Posterior cingulate gyrus (tissue), 11 donors: ENCODE data around the gene SRPK2.
A peak's percentile ranks its signal among the peaks of the same experiment; 100 is the strongest.

Experiments used
- DNase-seq, 10 donors: peaks; one replicate each; pipeline versions ENCODE4 v3.0.0 to v3.0.0-alpha.2; 2020 to 2021; ENCODE audit warnings: mixed read lengths in 3 of 10
- intact Hi-C: fragments of 100-400 bp; cut with DNase I; formaldehyde crosslinking; loops from one replicate; pipeline ENCODE4 v1.15.1; 2023

Gene SRPK2

GRCh38 chr7:105206985-105207384, 181.7 kb downstream of the SRPK2 start:
- DNase-seq: no peak
- intact Hi-C loops: loop anchor here (10.0 kb wide), 1 partner anchor 58 kb away; no protein-coding TSS in a partner anchor

GRCh38 chr7:105205592-105206237, 183.0 kb downstream of the SRPK2 start:
- intact Hi-C loops: loop anchor here (10.0 kb wide), 1 partner anchor 59 kb away; no protein-coding TSS in a partner anchor
- no peak for DNase-seq

- intact Hi-C loops: loop anchor here (10.0 kb wide), 1 partner anchor 60 kb away; no protein-coding TSS in a partner anchor
- DNase-seq: no peak
These were observed 183.8 kb downstream of the SRPK2 start for GRCh38 chr7:105204953-105205352.

- intact Hi-C loops: loop anchor here (10.0 kb wide), 1 partner anchor 60 kb away; no protein-coding TSS in a partner anchor
- DNase-seq: peak in 1 of 10 donors; percentile 65
These were observed 184.2 kb downstream of the SRPK2 start for GRCh38 chr7:105204520-105204919.

GRCh38 chr7:105202616-105203015, 186.1 kb downstream of the SRPK2 start:
- DNase-seq: no peak
- intact Hi-C loops: loop anchor here (10.0 kb wide), 1 partner anchor 62 kb away; no protein-coding TSS in a partner anchor

- intact Hi-C loops: loop anchor here (5.0 kb wide), 1 partner anchor 42 kb away; no protein-coding TSS in a partner anchor
- DNase-seq: no peak
These were observed 189.3 kb downstream of the SRPK2 start for GRCh38 chr7:105199386-105199785.

- intact Hi-C loops: loop anchor here (5.0 kb wide), 1 partner anchor 41 kb away; no protein-coding TSS in a partner anchor
- DNase-seq: no peak
These were observed 190.5 kb downstream of the SRPK2 start for GRCh38 chr7:105198223-105198622.

- intact Hi-C loops: loop anchor here (5.0 kb wide), 1 partner anchor 39 kb away; no protein-coding TSS in a partner anchor
- DNase-seq: no peak
These were observed 192.2 kb downstream of the SRPK2 start for GRCh38 chr7:105196473-105196872.

- no peak for DNase-seq
These were observed 192.8 kb downstream of the SRPK2 start for GRCh38 chr7:105195891-105196290.

GRCh38 chr7:105194959-105195358, 193.8 kb downstream of the SRPK2 start:
- DNase-seq: peak in 1 of 10 donors; percentile 69
- intact Hi-C loops: loop anchor here (5.0 kb wide), 1 partner anchor 38 kb away; no protein-coding TSS in a partner anchor

More at GRCh38 chr7:105195891-105196290, 192.8 kb downstream of the SRPK2 start:
- intact Hi-C loops: loop anchor here (5.0 kb wide), 1 partner anchor 39 kb away; no protein-coding TSS in a partner anchor

GRCh38 chr7:105191331-105191730, 197.4 kb downstream of the SRPK2 start:
- intact Hi-C loops: no loop called here

GRCh38 chr7:105189859-105190492, 198.7 kb downstream of the SRPK2 start:
- peak in 1 of 10 donors; percentile 20 for DNase-seq
- intact Hi-C loops: no loop called here

More at GRCh38 chr7:105191331-105191730, 197.4 kb downstream of the SRPK2 start:
- no peak for DNase-seq

- no peak for DNase-seq
- intact Hi-C loops: no loop called here
These were observed 200.5 kb downstream of the SRPK2 start for GRCh38 chr7:105188201-105188600.

GRCh38 chr7:105187302-105188169, 201.2 kb downstream of the SRPK2 start:
- intact Hi-C loops: no loop called here
- no peak for DNase-seq

- intact Hi-C loops: no loop called here
- DNase-seq: no peak
These were observed 203.3 kb downstream of the SRPK2 start for GRCh38 chr7:105185290-105186010.

- intact Hi-C loops: no loop called here
- DNase-seq: no peak
These were observed 208.7 kb downstream of the SRPK2 start for GRCh38 chr7:105180002-105180401.

- no peak for DNase-seq
- intact Hi-C loops: no loop called here
These were observed 209.7 kb downstream of the SRPK2 start for GRCh38 chr7:105178928-105179541.

- no peak for DNase-seq
- intact Hi-C loops: no loop called here
These were observed 210.5 kb downstream of the SRPK2 start for GRCh38 chr7:105178177-105178576.

GRCh38 chr7:105177026-105177425, 211.7 kb downstream of the SRPK2 start:
- no peak for DNase-seq
- intact Hi-C loops: no loop called here
